Measurements from ENCODE around the gene WFDC6.

The WFDC6 gene

GRCh38 chr20:45515147-45515913, 24.0 kb downstream of the WFDC6 start, which contains the start of gene SPINT3:
SPINT3 (minus strand) TSS chr20:45515622; CDS start chr20:45515608, 14 bp downstream.
- DNase-seq (ENCODE audit: low spot score): no peak

GRCh38 chr20:45510242-45510862, 28.9 kb downstream of the WFDC6 start:
- DNase-seq (ENCODE audit: low spot score): no peak

- DNase-seq (ENCODE audit: low spot score): no peak
These were observed 30.2 kb downstream of the WFDC6 start for GRCh38 chr20:45509091-45509490.

GRCh38 chr20:45508068-45508886, 31.0 kb downstream of the WFDC6 start:
- DNase-seq (ENCODE audit: low spot score): no peak

- DNase-seq (ENCODE audit: low spot score): no peak
These were observed 32.1 kb downstream of the WFDC6 start for GRCh38 chr20:45507011-45507820.

- DNase-seq (ENCODE audit: low spot score): no peak
These were observed 32.9 kb downstream of the WFDC6 start for GRCh38 chr20:45506398-45506797.

GRCh38 chr20:45503403-45503802, 35.9 kb downstream of the WFDC6 start:
- DNase-seq (ENCODE audit: low spot score): no peak

GRCh38 chr20:45502561-45502960, 36.7 kb downstream of the WFDC6 start:
- no peak for DNase-seq (ENCODE audit: low spot score)

GRCh38 chr20:45501600-45501999, 37.7 kb downstream of the WFDC6 start:
- no peak for DNase-seq (ENCODE audit: low spot score)

GRCh38 chr20:45500022-45500421, 39.3 kb downstream of the WFDC6 start:
- DNase-seq (ENCODE audit: low spot score): peak; percentile 1

GRCh38 chr20:45497971-45498494, 41.2 kb downstream of the WFDC6 start:
- no peak for DNase-seq (ENCODE audit: low spot score)

- DNase-seq (ENCODE audit: low spot score): no peak
These were observed 43.1 kb downstream of the WFDC6 start for GRCh38 chr20:45496166-45496565.

- DNase-seq (ENCODE audit: low spot score): no peak
These were observed 43.8 kb downstream of the WFDC6 start for GRCh38 chr20:45495501-45495941.

- DNase-seq (ENCODE audit: low spot score): no peak
These were observed 50.2 kb downstream of the WFDC6 start for GRCh38 chr20:45489083-45489531.

- no peak for DNase-seq (ENCODE audit: low spot score)
These were observed 52.0 kb downstream of the WFDC6 start for GRCh38 chr20:45487231-45487635.

- DNase-seq (ENCODE audit: low spot score): no peak
These were observed 53.9 kb downstream of the WFDC6 start for GRCh38 chr20:45485388-45485787.

GRCh38 chr20:45484676-45485075, 54.6 kb downstream of the WFDC6 start:
- no peak for DNase-seq (ENCODE audit: low spot score)

Data from LoVo (cell line).